HG03196 (cell line): Measurements from ENCODE around the gene NBPF3.

Experiments
- ATAC-seq: cut with Tn5 transposase; IDR thresholded peaks from one replicate; pipeline ENCODE4 v1.9.1; 2021; ENCODE audit not compliant: unreplicated experiment

NBPF3 gene

DNA sequence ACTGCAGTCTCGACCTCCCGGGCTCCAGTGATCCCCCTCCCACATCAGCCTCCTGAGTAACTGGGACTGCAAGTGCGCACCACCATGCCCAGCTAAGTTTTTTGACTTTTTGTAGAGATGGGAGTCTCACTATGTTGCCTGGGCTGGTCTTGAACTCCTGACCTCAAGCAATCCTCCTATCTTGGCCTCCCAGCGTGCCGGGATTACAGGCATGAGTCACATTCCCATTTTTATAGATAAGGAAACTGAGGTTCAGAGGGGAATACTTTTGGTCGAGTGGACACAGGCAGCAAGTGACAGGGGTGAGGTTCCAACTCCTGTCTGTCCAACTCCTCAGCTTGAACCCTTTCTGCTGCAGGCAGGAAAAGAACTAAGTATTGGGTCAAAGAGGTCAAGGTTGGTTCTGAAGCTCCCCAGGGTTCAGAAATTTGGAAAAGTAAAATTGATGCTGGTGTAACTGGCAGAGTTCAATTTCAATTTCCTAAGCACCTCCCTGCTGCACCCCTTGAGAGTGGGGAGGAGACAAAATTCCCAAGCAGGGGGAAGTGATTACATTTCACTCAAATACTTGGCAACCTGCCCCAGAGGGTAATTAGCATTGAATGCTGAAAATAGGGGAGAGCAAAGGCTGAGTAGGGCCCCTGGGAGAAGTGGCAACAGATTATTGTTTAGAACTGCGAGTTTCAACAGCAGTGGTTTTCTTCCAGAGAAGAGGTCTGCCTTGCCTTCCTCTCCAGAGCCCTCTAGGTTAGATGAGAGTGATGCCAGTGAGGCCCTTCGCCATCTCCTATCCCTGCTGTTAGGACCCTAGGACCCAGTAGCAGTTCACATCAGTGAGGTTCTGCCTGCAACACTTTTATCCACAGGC lies 51.8 kb downstream of the NBPF3 start:
- no peak for ATAC-seq

DNA sequence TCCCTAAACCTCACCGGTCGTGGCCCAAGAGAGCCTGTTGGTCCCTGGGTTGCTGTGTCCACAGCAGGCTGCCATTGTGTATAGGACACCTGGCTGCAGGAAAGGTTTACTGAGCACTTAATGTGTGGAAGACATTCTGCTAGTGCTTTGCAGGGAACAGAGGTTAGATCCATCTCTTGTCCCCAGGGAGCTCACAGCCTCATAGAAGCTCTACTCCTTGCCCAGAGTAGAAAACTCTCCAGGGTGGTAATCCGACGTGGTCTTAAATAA lies 52.4 kb downstream of the NBPF3 start:
- ATAC-seq = no peak

DNA sequence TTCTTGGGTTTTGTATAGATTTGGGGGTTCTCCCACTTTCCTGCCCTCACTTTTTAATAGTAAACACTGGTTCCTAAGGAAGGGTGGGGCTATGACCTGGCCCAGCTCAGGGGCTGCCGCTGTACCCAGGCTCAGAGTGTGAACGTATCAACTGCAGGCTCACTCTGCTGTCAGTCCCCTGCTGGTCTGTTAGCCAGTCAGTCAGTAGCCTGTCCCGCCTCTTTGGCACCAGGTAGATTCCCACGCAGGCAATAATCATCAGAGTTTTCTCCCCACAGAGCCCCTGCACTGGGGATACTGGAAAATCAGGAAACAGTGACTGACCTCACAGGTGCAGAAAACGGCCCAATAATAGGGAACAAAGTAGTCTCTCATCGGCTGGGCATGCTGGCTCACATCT lies 54.3 kb downstream of the NBPF3 start:
- ATAC-seq = no peak

DNA sequence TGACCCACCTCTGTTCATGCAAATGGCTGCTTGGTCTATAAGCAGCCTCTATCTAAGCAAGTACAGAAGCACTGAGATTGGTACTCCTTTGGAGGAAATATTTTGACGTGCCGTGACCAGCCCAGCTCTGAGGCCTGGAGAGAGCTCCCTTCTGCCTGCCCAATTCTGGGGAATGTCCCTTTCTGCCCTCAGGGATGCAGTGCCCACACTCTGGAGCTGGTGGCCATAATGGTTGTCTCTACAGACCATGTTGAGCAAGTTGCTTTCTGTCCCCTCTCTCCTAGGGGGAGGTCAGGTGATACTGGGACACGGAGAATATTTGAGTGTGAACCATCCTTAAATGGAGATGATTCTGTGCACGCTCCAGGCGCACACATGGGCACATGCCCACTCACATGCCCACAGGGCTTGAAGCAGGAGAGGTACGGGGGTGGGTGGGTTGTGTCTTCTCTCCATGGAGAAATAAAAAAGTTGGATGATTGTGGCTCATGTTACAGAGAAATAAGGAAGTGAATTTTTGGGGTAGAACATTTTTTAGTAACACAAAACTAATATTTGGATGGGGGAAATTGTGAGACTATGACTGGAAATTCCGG lies 55.4 kb downstream of the NBPF3 start:
- no peak for ATAC-seq

DNA sequence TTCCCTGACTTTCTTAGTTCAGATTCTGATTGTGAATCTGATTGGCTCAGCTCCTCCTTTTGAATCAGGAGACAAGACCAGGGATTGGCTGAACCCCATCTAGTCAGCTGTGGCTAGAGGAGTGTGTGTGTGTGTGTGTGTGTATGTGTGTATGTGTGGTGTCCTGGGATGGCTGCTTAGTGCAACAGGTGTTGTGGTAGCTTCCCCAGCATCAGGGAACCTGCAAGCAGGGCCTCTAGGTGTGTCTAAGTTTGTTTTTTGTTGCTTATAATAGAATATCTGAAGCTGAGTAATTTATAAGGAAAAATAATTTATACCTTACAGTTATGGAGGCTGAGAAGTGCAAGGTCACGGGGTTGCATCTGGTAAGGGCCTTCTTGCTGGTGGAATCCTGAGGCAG lies 56.1 kb downstream of the NBPF3 start:
- no peak for ATAC-seq

DNA sequence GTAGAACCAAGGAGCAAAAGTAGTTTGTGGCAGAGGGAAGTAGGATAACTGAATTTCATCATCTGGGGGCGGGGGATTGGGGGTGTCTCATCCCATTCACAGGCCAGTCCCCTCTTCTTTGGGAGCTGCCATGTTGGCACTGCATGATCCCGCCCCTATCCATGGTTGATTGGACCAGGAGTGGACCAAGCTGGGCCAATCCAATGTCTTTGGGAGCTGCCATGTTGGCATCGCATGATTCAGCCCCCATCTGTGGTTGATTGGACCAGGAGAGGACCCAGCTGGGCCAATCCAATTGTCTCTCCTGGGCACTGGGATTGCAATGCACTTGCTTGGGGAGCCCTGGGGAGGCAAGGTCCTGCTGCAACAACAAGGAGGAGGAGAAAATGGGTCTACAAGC lies 56.9 kb downstream of the NBPF3 start:
- no peak for ATAC-seq

DNA sequence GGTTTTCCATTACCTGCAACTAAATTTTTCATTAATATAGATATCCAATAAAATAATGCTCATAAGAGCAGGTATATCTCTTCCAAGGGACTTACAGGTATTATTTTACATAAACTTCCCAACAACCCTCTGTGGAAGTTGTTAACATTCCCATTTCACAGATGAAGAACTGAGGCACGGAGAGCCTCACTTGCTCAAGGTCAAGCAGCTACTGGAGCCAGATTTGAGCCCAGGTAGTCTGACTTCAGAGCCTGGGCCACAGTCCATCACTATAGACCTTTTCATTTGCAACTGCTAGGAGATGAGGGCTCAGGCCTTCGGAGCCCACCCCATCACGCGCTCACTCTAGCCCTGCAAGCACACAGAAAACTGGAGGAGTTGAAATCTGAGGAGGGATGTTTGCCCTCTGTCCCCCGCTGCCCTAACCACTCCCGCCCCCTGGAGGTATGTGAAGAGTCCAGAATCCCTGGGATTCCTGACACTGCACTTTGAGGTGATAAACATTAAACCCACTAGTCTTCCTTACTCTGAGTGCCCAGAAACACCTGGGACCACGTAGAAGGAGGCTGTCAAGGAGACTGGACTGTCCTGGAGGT lies 57.6 kb downstream of the NBPF3 start:
- no peak for ATAC-seq

DNA sequence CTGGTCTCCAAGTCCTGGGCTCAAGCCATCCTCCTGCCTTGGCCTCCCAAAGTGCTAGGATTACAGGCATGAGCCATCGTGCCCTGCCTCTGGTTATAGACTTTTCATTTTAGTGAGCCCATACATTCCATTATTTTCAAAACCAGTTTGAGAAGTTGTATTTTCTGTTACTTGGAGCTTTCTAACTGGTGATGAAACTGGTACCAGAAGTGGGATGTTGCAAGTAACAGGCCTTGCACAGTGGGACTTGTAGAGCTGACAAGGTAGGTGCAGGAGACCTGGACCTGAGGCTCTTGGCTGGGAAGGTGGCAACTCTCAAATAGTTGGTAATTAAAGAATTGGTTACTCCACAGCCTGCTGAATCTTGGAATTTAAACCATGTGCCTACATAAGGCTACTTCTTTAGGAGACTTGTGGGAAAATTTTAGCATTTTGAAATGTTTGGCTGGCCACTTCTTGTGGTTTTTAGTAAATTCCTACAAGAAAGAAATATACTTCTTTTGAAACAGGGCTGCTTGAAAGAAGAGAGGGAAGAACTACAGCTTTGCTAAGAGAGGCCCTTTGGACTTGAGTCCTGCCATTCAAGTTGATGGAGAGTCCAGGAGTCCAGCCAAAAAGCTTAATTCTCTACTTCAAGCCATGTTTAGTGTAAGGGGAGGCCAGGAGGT lies 59.5 kb downstream of the NBPF3 start:
- ATAC-seq = no peak

DNA sequence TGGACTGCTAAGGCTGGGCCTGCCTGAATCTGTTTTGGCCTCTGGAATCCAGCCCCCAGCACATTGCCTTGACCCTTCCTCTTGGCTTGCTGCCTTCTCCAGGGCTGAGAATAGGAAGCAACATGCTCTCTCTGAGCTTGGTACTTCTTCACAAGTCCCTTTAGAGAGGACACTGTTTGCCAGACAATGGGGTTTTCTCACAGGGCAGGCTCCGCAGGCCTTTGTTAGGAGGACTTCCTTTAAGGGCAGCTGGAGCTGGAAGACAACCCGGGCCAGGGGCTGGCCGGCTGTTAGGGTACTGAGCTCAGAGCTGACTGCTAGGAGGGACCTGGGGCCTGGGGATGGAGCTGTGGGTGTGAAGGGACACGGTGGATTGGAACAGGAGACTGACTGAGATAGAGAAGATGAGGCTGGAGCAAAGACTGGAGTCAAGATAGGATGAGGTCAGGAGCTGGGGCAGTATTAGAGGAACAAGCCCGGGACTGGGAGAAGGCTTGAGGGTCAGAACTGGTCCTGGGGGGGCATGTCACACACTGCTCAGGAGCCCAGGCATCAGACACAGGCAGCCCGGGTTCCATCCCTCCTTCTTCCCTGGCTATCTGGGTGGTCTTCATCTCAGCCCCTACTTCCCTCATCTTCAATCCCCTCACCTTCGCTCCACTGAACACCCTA lies 63.9 kb downstream of the NBPF3 start:
- no peak for ATAC-seq

DNA sequence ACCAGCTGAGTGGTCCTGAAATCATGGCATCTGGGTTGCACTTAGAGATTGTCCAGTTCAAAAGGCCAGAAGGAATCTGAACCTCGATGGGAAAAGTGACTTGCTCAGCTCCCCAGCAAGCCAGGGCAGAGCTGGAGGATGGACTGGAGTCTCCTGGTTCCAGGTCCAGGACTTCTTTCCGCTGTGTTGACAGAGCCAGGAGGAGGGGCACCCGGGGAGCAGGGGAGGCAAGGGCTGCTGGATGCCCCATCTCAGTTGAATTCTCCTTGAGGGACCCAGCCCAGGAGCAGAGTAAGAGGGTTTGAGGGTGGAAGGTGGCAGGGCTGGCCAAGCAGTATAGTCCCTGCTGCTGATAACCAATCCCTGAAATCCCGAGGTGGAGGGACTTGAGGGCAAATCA lies 66.9 kb downstream of the NBPF3 start:
- no peak for ATAC-seq

DNA sequence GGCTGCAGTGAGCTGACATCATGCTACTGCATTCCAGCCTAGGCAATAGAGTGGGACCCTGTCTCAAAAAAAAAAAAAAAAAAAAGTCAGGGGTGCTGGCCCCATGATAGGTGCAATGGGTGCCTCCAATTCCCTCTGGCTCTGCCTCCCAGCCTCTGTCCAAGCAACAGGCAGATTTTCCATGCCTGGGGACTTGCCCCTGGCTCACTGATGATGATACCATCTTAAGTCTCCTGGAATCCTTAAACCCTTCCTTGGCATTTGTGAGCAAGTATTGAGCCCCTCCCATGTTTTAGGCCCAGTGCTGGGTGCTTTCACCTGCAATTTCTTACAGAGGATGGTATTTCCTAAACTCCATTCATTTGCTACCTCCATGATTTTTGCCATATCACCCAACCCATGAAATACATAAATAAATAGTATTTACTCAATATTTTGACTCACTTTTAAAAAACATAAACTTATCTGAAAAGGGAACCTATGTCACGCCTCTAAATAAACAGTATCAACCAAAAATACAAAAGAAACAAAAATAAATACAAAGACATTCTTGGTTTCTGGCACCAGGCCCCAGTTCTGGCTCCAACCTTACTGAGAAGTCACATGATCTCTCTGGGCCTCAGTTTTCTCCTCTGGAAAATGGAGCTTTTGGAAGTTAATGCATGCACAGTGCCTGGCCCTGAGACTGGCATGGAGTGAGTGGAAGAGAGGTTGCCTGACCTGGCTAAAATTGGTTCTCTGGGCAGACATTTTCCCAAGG lies 67.8 kb downstream of the NBPF3 start:
- ATAC-seq = no peak

DNA sequence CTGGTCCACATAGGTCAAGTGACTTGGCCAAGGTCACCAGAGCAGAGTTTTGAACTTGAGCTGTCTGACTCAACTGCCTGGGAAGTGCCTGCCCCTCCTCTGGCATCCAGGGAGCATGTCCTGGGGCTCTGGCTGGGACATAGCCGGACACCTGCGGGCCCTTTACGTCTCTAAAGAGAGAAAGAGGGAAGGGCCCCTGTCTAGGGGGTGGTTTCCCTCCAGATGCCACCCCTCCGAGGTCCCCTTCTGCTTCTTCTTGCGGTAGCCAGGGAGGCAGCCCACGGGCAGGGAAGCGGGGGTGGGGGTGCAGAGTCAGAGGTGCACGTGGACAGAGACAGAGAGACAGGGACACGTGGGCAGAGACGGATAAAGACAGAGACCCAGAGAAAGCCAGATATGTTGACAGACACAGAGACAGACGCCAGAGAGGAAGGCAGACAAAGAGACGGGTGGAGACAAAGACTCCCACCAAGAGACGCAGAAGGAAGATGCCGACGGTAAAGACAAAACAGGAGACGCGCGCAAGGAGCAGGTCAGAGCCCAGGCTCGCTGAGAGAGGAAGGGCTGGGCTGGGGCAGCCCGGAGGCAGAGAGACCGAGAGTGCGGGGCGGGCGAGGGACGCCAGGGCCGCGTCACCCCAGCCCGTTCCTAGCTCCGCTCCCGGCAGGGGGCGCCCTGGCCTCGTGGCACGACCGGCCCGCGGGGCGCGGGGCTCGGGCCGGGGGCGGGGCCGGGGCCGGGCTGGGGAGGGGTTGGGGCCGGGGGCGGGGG lies 68.8 kb downstream of the NBPF3 start:
- no peak for ATAC-seq

DNA sequence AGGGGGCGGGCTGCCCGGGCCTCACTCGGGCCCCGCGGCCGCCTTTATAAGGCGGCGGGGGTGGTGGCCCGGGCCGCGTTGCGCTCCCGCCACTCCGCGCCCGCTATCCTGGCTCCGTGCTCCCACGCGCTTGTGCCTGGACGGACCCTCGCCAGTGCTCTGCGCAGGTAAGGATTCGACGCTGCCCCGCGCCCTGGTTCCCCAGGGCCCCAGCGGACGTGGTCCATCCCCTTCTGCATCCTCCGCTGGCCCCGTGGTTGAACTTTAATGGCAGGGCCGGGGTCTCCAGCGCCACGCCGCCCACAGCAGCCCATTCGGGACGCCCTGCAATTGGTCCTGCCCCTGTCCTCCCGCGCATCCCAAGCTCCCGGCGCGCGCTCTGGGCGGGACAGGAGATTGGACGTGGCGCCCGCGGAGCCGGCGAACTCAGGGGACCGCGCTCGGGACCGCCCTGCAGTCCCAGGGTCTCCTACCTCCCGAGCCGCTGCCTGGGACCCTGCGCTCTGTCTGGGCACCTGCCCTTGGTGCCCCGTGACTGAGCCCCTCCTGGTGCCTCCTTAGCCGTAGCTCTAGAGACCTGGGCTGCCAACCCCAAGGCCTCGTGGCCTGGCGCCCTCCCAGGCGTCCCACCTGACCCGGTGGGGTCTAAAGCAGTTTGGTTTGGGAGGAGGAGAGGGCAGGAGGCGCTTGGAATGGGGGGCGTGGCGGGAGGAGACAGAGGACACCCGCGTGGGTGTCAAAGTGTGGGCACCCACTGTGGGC lies 69.6 kb downstream of the NBPF3 start, which contains the start of gene ALPL:
Gene ALPL (plus strand): TSS at position 73 of the 762 bp plus-strand sequence. CDS start 44,659 bp downstream, outside the sequence.
- no peak for ATAC-seq

DNA sequence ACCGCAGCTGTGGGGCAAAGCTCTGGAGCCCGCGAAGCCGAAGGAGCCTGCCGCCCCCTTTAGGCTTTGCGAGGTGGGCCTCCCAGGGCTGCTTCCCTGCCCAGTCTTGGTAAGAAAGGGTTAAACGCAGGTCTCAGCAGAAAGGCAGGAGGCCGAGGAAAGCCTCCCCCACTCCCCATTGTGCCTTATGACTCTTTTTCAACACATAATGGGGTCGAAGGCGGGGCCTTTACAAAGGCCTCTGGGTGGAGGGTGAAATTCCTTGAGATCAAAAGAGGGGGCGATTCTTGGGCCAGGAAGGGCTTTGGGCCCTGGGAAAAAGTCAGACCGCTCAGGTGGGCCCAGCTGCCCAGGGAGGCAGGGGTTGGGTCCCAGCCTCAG lies 70.2 kb downstream of the NBPF3 start:
- ATAC-seq = no peak

DNA sequence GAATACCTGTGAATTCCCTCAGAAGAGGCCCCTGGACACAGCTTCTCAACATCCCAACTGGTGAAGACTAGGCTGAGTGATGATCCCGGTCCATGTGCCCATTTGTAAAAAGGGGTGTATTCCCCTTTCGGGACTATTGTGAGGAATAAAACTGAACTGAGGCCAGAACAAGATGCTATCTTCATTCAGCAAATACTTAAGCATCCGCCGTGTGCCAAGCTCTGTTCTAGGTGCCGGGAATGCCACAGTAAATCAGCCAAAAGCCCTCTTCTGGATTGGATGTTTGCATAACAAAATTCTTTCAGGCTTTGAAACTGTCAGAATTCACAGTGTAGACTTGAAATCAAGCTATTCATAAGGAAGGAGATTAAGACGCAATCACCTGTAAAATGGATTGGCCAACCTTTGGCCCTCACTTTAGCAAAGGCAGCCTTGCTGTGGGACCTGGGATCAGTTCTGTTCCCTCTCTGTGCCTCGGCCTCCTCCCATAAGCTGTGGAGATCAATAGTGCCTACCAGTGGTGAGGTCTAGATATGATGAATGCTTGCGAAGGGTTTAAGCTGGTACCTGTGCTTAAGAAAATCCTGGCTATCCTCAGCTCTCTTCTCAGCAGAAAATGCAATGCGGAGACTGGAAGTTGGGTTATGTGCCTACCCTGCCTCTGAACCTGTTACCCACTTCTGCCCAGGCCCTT lies 71.1 kb downstream of the NBPF3 start:
- ATAC-seq = no peak

DNA sequence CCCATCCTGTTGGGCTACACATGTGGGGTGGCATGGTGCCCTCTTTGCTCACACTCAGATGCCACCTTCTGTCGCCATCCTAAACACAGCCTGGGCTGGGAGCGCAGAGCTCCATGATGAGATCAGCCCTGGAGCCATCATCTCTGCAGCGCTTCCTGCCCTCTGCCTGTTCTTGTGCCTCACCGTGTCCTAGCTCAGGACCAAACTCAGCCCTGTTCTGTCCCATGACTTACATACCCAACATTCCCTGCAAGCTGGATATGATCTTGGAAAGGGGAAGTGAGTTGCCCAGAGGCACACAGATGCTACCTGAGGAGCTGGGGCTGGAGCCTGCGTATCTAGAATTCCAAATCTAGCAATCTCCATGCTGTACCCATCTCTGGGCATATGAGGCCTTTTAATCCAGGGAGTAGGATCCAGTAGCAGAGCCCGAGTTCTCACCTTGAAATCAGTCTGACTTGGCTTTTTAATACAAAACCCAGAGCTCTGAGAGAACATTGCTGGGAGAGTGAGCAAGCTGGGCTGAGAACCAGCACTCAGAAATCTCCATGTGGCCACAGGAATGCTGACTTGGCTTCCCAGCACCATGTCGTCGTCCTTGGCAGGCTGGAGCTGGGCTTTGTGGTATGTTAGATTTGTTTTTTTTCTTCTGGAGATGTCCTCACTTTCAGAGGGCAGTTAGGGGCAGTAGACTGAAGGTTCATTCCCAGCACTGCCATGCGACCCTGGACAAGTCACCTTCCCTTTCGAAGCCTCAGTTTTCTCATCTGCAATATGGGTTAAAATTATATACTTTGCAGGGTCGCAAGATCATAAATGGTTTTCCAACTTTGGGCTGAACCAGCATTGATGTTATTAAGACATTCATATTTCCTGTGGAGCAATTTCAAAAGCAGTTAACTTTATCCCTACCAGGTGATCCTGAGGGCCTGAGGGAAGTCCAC lies 71.9 kb downstream of the NBPF3 start:
- no peak for ATAC-seq

DNA sequence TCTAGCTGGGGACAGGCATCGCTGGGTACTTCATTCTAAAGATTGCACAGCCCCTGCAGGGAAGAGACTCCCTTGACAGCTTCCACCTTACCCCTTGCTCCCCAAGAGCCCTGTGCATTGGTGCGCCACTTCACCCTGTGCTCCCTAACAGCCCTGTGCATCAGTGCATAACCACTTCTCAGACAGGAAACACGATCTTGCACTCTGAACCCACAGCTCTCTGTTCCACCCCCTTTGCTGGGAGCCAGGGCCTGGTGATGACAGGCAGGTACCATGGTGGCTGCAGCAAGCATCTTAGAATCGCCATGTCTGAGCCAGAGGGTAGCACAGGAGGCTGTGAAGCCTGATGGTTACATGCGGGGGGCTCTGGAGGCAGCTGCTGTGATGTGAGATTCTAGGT lies 74.3 kb downstream of the NBPF3 start:
- ATAC-seq = peak; percentile 73
